ENCODE results near the gene CFD.
"Not testable (repeated sequence)": the region's sequence is repeated elsewhere in the genome, so short reads cannot be mapped to it uniquely, and the experiment has no call there.

CFD gene

GRCh38 chr19:871446-872265, 12.2 kb downstream of the CFD start:
- no peak for DNase-seq (ENCODE audit: low read depth)

DNA sequence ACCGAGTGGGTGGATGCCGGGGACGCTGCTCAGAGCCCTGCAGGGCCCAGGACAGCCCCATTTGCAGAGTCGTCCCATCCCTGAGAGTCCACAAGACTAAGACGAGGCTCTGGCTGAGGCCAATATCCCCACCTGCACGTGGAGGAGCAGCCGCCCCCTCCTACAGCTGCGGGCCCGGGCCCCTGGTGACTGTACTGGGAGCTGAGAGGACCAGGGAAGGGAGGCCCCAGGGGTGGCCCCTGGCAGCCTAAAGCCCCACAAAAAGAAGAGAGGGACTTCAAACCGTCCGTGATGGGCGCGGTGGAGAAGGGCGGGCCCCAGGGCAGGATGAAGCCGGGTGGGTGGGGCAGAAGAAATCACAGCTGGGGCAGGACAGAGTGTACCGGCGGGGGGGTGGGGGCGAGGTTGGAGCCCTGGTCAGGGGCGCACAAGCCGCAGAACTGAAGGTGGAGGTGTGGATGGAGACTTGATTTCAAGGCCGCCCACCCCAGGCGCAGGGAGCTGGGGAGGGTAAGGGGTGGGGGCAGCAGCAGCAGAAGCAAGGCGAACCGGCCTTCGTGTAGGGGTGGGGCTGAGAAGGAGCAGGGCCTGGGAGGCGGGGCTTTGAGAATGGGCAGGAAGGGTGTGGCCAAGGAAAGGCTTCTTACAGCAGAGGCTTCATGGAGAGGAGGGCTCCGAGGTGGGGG, 12.9 kb downstream of the CFD start:
- peak; percentile 57 for DNase-seq (ENCODE audit: low read depth)

- peak; percentile 49 for DNase-seq (ENCODE audit: low read depth)
Observed at GRCh38 chr19:873084-873483, 13.6 kb downstream of the CFD start.

DNA sequence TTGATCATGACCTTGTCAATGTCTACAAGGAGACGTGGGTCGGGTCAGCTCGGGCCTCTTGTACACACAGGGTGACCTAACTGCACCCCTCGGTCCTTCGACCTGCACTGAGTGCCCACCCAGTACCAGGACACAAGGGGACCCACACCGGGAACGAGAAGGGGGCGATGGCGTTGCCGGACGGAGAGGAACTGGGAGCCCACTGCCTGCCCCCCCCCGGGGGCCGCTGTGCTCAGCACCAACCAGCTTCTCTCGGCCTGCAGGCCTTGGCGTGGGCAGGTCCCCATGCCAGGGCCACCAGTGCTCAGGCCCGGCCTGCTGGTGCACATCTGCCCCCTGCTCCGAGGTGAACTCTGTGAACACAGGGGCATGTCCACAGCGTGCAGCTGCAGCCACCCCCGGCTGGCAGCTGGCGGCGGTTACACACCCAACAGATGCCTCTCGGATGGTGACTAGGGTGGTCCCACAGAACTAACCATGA, 14.1 kb downstream of the CFD start:
- no peak for DNase-seq (ENCODE audit: low read depth)

DNA sequence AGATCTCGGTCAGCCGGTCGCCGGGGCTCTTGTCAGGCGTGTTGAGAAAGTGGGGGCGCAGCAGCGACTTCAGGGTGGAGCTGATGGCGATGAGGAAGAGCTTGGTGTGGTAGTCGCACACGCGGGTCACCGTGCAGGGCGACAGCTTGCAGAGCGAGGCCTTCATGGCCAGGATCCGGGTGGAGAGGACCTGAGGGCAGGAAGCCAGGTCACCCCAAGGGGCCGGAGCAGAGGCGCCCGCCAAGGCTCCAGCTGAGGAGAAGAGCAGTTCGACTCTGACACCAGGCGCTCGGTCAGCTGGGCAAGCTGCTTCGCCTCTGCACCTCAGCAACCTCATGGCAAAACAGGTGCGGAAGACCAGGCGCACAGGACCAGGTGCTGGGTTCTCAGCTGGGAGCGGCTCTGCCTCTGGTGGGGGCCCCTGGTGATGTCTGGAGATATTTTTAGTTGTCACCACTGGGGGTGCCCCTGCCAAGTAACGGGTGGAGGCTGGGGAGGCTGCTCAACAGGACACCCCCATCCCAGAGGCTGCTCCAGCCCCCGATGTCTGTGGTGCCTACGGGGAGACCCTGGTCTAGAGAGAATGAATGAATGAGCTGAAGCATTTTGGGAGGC, 15.9 kb downstream of the CFD start:
- no peak for DNase-seq (ENCODE audit: low read depth)

- DNase-seq (ENCODE audit: low read depth): no peak
Observed at GRCh38 chr19:876089-876488, 16.6 kb downstream of the CFD start.

GRCh38 chr19:876780-877314, 17.4 kb downstream of the CFD start:
- DNase-seq (ENCODE audit: low read depth): no peak

GRCh38 chr19:877992-878660, 18.7 kb downstream of the CFD start:
- not testable (repeated sequence) for DNase-seq (ENCODE audit: low read depth)

DNA sequence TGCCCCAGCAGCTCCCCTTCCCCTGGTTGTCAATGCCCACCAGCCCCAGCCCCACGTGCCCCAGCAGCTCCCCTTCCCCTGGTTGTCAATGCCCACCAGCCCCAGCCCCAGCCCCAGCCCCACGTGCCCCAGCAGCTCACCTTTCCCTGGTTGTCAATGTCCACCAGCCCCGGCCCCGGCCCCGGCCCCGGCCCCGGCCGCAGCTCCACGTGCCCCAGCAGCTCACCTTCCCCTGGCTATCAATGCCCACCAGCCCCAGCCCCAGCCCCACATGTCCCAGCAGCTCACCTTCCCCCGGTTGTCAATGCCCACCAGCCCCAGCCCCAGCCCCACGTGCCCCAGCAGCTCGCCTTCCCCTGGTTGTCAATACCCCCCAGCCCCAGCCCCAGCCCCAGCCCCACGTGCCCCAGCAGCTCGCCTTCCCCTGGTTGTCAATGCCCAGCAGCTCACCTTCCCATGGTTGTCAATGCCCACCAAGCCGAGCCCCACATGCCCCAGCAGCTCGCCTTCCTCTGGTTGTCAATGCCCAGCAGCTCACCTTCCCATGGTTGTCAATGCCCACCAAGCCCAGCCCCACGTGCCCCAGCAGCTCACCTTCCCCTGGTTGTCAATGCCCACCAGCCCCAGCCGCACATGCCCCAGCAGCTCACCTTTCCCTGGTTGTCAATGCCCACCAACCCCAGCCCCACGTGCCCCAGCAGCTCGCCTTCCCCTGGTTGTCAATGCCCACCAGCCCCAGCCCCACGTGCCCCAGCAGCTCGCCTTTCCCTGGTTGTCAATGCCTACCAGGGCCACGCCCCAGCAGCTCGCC, 19.5 kb downstream of the CFD start:
- not testable (repeated sequence) for DNase-seq (ENCODE audit: low read depth)

DNA sequence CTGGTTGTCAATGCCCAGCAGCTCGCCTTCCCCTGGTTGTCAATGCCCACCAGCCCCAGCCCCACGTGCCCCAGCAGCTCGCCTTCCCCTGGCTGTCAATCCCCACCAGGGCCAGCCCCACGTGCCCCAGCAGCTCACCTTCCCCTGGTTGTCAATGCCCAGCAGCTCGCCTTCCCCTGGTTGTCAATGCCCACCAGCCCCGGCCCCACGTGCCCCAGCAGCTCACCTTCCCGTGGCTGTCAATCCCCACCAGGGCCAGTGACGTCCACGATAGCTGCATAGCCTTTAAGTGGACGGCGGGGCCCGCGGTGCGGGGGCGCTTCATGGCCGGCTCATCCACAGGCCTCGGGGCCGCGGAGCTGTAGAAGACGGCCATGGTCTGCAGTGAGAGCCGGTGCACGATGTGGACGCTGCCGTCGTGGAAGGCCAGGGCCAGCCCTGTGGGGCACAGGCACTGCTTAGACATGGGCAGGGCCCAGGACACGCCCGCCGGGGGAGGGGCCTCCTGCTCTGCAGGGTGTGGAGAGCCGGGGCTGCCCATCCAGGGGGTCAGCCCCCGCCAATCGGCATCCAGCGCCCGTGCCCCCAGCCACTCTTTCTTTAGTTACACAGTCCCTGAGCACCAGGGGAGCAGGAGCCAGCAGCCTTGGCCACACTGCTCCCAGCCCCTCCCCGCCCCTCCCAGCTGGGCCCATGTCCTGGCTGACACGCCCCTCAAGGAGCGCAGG, 20.4 kb downstream of the CFD start:
- DNase-seq (ENCODE audit: low read depth): no peak

DNA sequence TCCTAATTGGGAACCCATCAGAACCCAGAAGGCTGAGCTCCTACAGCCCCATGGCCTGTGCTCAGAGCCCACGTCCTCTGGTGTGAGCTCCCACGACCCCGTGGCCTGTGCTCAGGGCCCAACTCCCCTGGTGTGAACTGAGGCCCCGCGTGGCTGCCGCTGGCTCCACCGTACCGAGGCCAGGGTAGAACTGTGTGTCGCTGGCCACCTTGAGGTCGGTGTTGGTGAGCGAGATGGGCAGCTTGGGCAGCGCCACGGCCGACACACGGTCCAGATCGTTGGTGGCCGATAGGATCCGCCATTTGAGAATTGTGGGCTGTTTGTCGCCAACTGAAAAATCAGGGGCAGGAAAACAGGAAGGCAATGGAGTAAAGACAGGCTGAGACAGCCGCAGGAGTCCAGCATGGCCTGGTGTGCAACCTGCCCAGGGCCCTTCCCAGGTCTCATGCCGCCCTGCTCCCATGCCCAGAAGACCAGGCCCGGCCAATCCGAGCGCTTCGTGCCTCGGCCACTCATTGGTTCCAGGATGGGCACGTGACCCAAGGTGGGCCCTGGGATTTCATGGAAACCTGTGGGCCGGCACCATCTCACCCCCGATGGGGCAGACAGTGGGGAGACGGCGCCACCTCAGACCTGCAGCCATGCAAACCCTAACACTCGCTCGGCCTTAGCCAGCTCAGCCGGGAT, 22.1 kb downstream of the CFD start:
- no peak for DNase-seq (ENCODE audit: low read depth)

GRCh38 chr19:882871-883497, 23.5 kb downstream of the CFD start:
- DNase-seq (ENCODE audit: low read depth): no peak

DNA sequence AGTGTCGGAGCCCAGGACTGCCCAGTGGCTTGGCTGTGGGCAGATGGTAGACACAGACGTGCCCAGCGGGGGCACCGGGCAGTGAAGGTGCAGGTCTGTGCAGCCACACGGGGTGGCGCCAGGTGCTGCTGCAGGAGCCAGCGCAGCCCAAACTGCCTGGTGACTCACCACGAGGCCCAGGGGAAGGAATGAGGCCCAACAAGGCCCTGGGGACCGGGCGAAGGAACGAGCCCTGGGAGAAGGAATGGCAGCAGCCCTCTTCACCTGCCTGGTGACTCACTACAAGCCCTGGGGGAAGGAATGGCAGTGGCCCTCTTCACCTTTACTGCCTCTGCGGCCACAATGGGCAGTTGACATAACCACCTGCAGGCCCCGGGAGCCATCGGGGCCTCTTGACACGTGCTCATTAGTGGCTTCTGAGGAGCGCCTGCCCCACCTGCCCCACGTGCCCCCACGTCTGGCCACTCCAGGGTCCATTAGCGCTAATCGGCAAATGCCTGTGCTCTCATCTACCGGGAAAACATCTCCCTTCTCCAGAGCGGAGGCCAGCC, 24.3 kb downstream of the CFD start:
- no peak for DNase-seq (ENCODE audit: low read depth)

- no peak for DNase-seq (ENCODE audit: low read depth)
Observed at GRCh38 chr19:884420-885211, 25.2 kb downstream of the CFD start.

GRCh38 chr19:885536-886224, 26.2 kb downstream of the CFD start:
- no peak for DNase-seq (ENCODE audit: low read depth)

DNA sequence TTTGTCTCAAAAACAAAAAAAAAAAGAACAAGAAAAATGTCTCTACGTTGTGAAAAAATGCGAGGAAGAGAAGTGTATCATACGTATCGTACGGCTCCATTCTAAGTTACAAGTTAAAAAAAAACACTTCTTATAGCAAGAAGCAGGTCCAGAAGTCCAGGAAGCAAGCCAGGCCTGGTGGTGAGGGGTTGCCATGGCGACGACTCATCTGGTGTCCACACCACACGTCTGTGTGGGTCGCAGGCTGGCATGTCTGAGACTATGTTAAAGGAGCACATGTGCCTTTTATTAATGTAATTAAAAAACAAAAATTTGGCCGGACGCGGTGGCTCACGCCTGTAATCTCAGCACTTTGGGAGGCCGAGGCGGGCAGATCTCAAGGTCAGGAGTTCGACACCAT, 27.6 kb downstream of the CFD start:
- no peak for DNase-seq (ENCODE audit: low read depth)

- DNase-seq (ENCODE audit: low read depth): no peak
Observed at GRCh38 chr19:887599-887998, 28.1 kb downstream of the CFD start.

Measured in activated T-helper 9 cell treated with anti-CD3 and anti-CD28 coated beads, Interleukin-2, amount 50 U/mL, for 16 hours (primary cell).